Suprapubic skin (tissue), 4 donors: ENCODE results near the gene NSF. TPM values are rescaled to one million over a fixed set of nuclear protein-coding genes. Genes with fewer than 3 reads are reported as not detected.
"Not testable (repeated sequence)": the region's sequence is repeated elsewhere in the genome, so short reads cannot be mapped to it uniquely, and the experiment has no call there.

Experiments
- DNase-seq, 2 donors: peaks; one replicate each; pipeline ENCODE4 v3.0.0-alpha.2; 2019; ENCODE audit warnings: low spot score in 2 of 2
- H3K27ac ChIP-seq: fragments of 200-600 bp; sonication (generic); one replicate; pipeline ENCODE4 v1.5.1; 2019
- H3K27me3 ChIP-seq: fragments of 200-600 bp; sonication (generic); one replicate; pipeline ENCODE4 v1.5.1; 2019
- H3K36me3 ChIP-seq: fragments of 200-600 bp; sonication (generic); one replicate; pipeline ENCODE4 v1.5.1; 2019
- H3K4me1 ChIP-seq: fragments of 200-600 bp; sonication (generic); one replicate; pipeline ENCODE4 v1.5.1; 2019
- H3K4me3 ChIP-seq: fragments of 200-600 bp; sonication (generic); one replicate; pipeline ENCODE4 v1.5.1; 2019; ENCODE audit warnings: mild to moderate bottlenecking
- H3K9me3 ChIP-seq: fragments of 200-600 bp; sonication (generic); one replicate; pipeline ENCODE4 v1.5.1; 2019
- EP300 ChIP-seq: sonication (generic); formaldehyde crosslinking; IDR thresholded peaks from one replicate; pipeline ENCODE4 v1.6.1; 2017; ENCODE audit warnings: antibody characterized with exemption
- POLR2A ChIP-seq, 2 donors: fragments of 450-650 bp; IDR thresholded peaks; one replicate each; pipeline ENCODE4 v1.6.1; 2017; ENCODE audit warnings: antibody characterized with exemption in 2 of 2, mild to moderate bottlenecking in 2 of 2, moderate library complexity in 2 of 2
- POLR2AphosphoS5 ChIP-seq, 3 donors: sonication (generic); formaldehyde crosslinking; IDR thresholded peaks; one replicate each; pipeline ENCODE4 v1.6.1; 2017; ENCODE audit warnings: antibody characterized with exemption in 3 of 3
- WGBS: methylation state at CpG from one replicate; pipeline ENCODE4 v1.1.5; 2018; 5-methylcytosine and 5-hydroxymethylcytosine counted together
- total RNA-seq, 4 donors: library from RNA; depleted of rRNA; stranded (reverse); fragments of >200 nt; gene quantifications; one replicate each; pipeline ENCODE4 v1.1.0, GENCODE V29; 2016
- TF ChIP-seq, protein P1 (sequence below), 2 donors: fragments of 200-600 bp in 1 of 2; fragments of 450-650 bp in 1 of 2; sonication (generic) in 1 of 2; IDR thresholded peaks; one replicate each; pipeline ENCODE4 v1.5.1; 2016 to 2019; ENCODE audit warnings: antibody characterized with exemption in 2 of 2, mild to moderate bottlenecking in 1 of 2, moderate library complexity in 1 of 2

Gene NSF
- total RNA-seq, 4 donors from 2014 or later = 20.3 to 41.9 (median 29.0) TPM

DNA sequence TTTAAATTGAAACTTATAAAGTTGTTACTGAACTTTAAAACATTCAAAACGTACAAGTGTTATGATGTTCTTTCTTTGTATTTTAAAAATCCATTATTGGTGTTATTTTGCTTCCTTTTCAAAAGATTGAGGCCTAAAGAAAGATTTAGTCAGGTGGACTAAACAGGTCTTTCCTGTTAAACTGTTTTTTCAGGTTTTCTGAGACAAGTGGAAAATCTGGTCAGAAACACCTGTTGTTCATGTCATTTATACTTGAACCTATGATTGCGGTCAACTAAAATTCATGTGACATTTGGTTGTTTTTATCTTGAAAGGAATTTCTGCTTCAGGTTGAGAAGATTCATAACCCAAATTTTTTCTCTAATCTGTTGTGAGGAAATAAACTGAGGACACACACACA, 108.5 kb downstream of the NSF start:
- H3K27me3 ChIP-seq, H3K4me1 ChIP-seq, DNase-seq, H3K36me3 ChIP-seq, H3K27ac ChIP-seq, H3K9me3 ChIP-seq, H3K4me3 ChIP-seq: not testable (repeated sequence)
- WGBS = no CpG with 5 or more reads among the region's 2 CpGs

- Histone ChIP-seq H3K4me3 (no peak overlapping the region), H3K27ac (no peak overlapping the region), H3K4me1 (peaks cover 16% of the 10 kb centered on the region), H3K36me3 (peaks cover 24% of the 10 kb centered on the region), H3K27me3 (no peaks in the 10 kb centered on the region), H3K9me3 (no peaks in the 10 kb centered on the region)
- DNase-seq = no peak
- 94% methylated on average over 4 of the region's 4 CpGs for WGBS
- TF ChIP-seq, protein P1, sequence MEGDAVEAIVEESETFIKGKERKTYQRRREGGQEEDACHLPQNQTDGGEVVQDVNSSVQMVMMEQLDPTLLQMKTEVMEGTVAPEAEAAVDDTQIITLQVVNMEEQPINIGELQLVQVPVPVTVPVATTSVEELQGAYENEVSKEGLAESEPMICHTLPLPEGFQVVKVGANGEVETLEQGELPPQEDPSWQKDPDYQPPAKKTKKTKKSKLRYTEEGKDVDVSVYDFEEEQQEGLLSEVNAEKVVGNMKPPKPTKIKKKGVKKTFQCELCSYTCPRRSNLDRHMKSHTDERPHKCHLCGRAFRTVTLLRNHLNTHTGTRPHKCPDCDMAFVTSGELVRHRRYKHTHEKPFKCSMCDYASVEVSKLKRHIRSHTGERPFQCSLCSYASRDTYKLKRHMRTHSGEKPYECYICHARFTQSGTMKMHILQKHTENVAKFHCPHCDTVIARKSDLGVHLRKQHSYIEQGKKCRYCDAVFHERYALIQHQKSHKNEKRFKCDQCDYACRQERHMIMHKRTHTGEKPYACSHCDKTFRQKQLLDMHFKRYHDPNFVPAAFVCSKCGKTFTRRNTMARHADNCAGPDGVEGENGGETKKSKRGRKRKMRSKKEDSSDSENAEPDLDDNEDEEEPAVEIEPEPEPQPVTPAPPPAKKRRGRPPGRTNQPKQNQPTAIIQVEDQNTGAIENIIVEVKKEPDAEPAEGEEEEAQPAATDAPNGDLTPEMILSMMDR (IDR thresholded peaks at IDR 0.05) = no peak
- TF ChIP-seq POLR2AphosphoS5 (IDR thresholded peaks at IDR 0.05) (no peak), EP300 (no peak), POLR2A (IDR thresholded peaks at IDR 0.05) (no peak)
These were observed 127.5 kb downstream of the NSF start for GRCh38 chr17:46717999-46718398.

- H3K36me3 ChIP-seq = peaks cover 16% of the 10 kb centered on the region
- H3K27me3 ChIP-seq = no peaks in the 10 kb centered on the region
- peaks cover 16% of the 10 kb centered on the region for H3K4me1 ChIP-seq
- H3K27ac ChIP-seq = no peak overlapping the region
- H3K9me3 ChIP-seq = no peaks in the 10 kb centered on the region
- DNase-seq = no peak
- TF ChIP-seq POLR2A (IDR thresholded peaks at IDR 0.05) (no peak), EP300 (no peak), POLR2AphosphoS5 (IDR thresholded peaks at IDR 0.05) (no peak)
- TF ChIP-seq, protein P1 (IDR thresholded peaks at IDR 0.05) = no peak
- 56% methylated on average over 3 of the region's 3 CpGs for WGBS
- no peak overlapping the region for H3K4me3 ChIP-seq
These were observed 129.4 kb downstream of the NSF start for GRCh38 chr17:46719891-46720290.

DNA sequence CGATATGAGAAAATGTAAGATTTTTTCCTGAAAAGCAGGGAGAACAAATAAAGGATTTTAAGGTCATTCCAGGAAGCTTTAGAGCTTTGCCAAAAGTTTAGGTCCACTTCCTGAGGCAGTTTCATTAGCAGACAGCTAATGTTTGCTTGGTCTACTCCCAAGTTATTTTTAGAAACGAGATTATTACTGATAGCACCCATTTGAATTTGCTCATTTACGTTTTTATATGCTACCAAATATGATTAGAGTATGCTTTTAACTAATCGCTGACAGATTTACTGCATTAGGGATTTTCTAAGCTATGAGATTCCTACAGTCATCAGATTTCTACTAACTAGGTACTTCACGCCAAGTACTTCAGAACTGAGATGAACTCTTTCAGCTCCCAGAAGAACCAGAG, 129.9 kb downstream of the NSF start:
- H3K27me3 ChIP-seq = no peaks in the 10 kb centered on the region
- DNase-seq = no peak
- H3K4me1 ChIP-seq = peaks cover 16% of the 10 kb centered on the region
- no peaks in the 10 kb centered on the region for H3K9me3 ChIP-seq
- TF ChIP-seq POLR2AphosphoS5 (IDR thresholded peaks at IDR 0.05) = no peak
- no peak for TF ChIP-seq POLR2A (IDR thresholded peaks at IDR 0.05)
- TF ChIP-seq, protein P1 (IDR thresholded peaks at IDR 0.05) = no peak
- no peak for TF ChIP-seq EP300
- 43% methylated on average over 5 of the region's 5 CpGs for whole genome bisulfite sequencing
- H3K27ac ChIP-seq = no peak overlapping the region
- H3K4me3 ChIP-seq = no peak overlapping the region
- H3K36me3 ChIP-seq = peaks cover 15% of the 10 kb centered on the region

GRCh38 chr17:46722662-46723285, 132.3 kb downstream of the NSF start:
- Histone ChIP-seq H3K9me3 (no peaks in the 10 kb centered on the region), H3K4me3 (no peak overlapping the region), H3K4me1 (peaks cover 16% of the 10 kb centered on the region), H3K27me3 (no peaks in the 10 kb centered on the region), H3K27ac (peak overlapping the region; percentile 51), H3K36me3 (peaks cover 14% of the 10 kb centered on the region)
- no peak for DNase-seq
- no peak for TF ChIP-seq POLR2AphosphoS5 (IDR thresholded peaks at IDR 0.05)
- TF ChIP-seq, protein P1 (IDR thresholded peaks at IDR 0.05) = no peak
- no peak for TF ChIP-seq POLR2A (IDR thresholded peaks at IDR 0.05)
- no peak for TF ChIP-seq EP300
- 39% methylated on average over 7 of the region's 7 CpGs for WGBS

DNA sequence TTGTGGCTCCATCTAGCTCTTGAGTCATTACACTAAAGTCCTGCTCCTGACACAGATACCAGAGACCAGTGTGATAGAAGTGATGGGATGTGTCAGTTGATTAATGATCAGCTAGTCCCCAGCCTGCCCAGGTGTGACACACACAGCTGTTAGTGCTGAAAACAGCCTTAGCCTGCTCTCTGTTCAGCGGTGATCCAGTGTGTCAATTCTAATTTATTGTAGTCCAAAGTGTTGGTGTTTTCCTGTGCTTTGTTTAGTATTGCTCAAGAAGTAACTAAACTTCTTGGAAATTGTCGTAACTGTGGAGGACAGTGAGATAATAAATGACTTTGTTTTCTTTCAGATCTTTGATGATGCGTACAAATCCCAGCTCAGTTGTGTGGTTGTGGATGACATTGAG, 135.7 kb downstream of the NSF start:
- WGBS = 84% methylated on average over 3 of the region's 3 CpGs
- H3K4me1 ChIP-seq = peaks cover 4% of the 10 kb centered on the region
- TF ChIP-seq POLR2A (IDR thresholded peaks at IDR 0.05) (no peak), POLR2AphosphoS5 (IDR thresholded peaks at IDR 0.05) (no peak), EP300 (no peak)
- TF ChIP-seq, protein P1 (IDR thresholded peaks at IDR 0.05) = no peak
- DNase-seq = no peak
- no peaks in the 10 kb centered on the region for H3K9me3 ChIP-seq
- H3K36me3 ChIP-seq = peaks cover 19% of the 10 kb centered on the region
- H3K4me3 ChIP-seq = no peak overlapping the region
- no peaks in the 10 kb centered on the region for H3K27me3 ChIP-seq
- no peak overlapping the region for H3K27ac ChIP-seq
